T47D (cell line): ENCODE data around the gene CST1.
"Not testable (repeated sequence)": the region's sequence is repeated elsewhere in the genome, so short reads cannot be mapped to it uniquely, and the experiment has no call there.

Source experiments
- DNase-seq, 2 experiments: peaks; one replicate each; pipeline versions ENCODE4 v3.0.0 to v3.0.0-alpha.2; 2011 to 2012; ENCODE audit warnings: low read depth in 1 of 2, low spot score in 1 of 2
- JUND ChIP-seq: IDR thresholded peaks from 2 replicates; pipeline ENCODE4 v1.6.1; 2012; ENCODE audit warnings: low read depth
- in situ Hi-C: cut with HindIII; loops from 2 replicates; pipeline ENCODE4 v1.10.0; 2016; ENCODE audit warnings: low sequenced_read_pairs, low pct_unique_long_range_greater_than_20kb

The CST1 gene

DNA sequence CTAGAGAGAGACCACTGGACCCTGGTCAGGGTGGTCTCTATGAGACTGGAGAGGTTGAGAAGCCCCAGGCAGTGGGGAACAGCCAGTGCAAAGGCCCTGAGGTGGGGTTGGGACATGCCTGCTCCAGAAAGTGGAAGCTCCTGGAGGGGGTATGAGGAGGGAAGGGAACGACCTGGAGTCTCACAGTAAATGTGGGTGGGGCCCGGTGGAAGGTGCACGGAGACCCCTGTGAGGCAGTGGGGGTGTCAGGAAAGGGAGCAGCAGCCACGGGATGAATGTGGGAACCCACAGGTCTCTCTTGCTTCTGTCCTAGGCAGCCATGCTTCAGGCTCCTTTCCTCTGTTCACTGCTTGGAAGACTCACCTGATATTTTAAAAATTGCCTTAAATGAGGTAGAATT is 1.3 kb upstream of the CST1 start:
- no peak for TF ChIP-seq JUND
- DNase-seq, result no peak
- in situ Hi-C loops, result no loop called here

DNA sequence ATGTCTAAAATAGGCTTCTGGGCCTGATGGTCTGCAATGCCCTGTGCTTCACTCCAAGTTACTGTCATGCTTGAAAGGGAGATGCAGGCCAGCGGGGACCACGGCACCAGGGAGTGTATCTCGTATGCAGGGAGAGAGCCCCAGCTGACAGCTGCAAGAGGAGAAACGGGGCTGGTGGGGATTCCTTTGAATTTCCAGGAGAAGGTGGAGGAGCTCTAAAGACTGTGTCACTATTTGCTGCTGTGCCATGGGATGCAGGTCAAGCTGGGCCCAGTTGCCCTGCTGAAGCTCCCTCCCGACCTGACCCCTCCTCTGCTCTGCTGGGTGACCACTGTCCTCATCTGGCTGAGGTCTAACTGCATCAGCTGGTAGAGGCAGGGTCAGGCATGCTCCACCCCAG is 989 bp downstream of the CST1 start:
- in situ Hi-C loops, result no loop called here

DNA sequence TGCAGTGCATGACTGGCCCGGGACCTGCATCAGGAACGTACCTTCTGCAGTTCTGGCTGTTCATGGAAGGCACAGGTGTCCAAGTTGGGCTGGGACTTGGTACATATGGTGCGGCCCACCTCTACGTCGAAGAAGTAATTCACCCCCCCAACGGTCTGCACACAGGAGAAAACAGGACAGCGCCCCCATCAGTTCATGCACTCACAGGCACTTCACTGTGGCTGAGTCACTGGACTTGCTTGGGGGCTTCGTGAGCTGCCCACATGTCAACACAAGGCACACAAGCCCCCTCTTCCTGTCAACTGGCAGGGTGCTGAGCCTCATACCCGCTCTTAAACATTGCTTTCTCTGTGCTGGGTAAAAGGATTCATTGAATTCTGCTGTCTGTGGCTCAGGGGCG is 1.8 kb downstream of the CST1 start:
- in situ Hi-C loops, DNase-seq: not testable (repeated sequence)

More for the DNA sequence above, 989 bp downstream of the CST1 start:
- DNase-seq, result no peak
- TF ChIP-seq JUND, result no peak

DNA sequence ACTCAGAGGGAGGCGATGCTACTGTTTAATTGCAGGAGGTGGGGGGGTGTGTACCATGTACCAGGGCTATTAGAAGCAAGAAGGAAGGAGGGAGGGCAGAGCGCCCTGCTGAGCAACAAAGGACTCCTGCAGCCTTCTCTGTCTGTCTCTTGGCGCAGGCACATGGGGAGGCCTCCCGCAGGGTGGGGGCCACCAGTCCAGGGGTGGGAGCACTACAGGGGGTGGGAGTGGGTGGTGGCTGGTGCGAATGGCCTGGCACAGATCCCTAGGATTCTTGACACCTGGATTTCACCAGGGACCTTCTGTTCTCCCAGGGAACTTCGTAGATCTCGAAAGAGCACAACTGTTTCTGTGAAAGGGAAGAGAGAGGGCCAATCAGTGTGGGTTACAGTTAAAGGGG is 3.2 kb downstream of the CST1 start:
- DNase-seq, in situ Hi-C loops: not testable (repeated sequence)

DNA sequence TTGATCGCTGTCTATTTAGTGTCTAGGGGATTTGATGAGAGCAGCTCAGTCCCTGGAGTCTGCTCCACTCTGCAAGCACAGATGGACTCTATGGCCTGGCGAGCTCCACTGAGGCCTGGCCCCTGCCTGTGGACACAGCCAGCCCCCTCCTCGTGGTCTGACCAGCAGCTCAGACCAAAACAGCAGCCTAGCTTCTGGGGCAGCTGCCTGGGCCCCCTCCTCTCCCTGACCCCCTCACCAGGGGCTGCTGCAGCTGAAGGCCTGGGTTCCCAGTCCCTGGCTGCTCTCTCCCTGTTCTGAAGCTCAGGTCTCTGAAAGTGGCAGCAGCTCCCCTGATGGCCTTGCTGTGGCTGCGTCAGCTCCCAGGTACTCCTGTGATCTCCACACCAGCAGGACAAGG is 3.6 kb downstream of the CST1 start:
- DNase-seq, in situ Hi-C loops: not testable (repeated sequence)

DNA sequence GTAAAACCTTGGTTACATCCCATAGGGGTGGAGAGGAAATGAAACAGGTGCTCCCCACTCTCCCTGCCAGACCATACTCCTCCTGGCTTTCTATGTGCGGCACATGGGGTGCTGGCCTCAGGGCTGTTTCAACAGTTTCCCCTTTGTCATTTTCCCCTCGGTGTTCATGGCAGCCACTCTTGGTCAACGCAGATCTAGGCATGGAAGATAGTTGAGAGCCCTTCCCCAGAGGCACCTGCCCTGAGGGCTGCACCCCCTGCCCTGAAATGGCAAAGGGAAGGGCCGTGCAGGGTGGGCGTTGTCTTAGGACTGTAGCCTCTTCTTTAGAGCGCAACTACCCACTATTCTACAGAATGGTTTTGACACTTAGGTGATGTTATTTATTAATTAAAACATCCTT is 4.4 kb downstream of the CST1 start:
- in situ Hi-C loops, result no loop called here
- DNase-seq, result no peak
- TF ChIP-seq JUND, result no peak

DNA sequence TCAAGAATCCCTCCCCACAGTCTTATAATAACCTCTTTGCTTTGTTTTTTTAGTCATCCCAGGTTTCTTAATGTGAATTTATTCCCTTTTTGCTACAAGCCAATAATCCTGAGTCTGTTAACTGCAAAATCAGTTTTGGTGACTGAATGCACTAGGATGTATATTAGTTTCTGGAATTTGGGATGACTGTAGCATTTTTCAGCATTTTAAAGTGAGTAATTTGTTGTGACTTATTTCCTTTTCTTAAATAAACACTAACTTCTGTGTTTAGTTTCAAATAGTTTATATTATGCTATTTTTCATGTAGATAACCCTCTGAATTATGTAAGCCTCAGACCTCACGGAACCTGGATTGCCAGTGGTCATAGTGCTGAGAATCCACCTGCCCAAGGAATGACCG is 5.5 kb downstream of the CST1 start:
- no peak for TF ChIP-seq JUND
- DNase-seq, result no peak
- in situ Hi-C loops, result no loop called here

DNA sequence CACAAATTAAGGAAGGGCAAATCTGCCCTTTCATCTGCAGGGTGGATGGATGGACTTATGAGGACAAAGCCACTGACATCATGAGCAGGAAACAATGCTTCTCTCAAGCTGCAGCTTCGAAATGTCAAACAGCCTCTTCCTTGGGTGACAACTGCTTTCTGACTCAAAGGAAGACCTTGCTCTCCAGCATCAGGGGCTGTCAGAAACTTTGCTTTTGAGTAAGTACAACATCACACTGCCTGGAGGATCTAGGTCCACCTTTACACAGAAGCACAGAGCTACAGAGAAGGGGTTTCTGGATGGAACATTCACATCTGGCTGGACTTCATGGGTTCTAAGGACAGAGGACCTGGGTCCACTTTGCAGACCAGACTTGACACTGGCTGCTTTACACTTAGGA is 5.9 kb downstream of the CST1 start:
- no peak for DNase-seq
- no peak for TF ChIP-seq JUND
- in situ Hi-C loops, result no loop called here

DNA sequence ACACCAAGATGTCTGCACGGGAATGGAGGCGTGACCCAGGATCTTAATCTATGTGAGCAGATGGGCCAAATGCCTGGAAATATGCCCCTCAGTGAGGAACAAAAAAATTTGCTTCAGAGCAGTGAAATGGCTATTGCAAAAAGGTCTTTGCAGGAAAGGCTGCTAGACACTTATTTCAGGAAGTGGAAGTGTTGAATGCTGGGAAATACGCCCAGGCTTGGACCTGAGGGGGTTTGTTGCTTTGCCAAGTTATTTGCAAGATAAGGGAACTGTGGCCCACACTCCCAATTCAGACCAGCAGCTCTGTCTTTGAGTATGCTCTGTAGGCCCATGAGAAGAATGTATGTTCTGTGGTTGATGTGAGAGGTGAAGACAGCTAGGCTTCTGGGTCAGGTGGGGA is 15.3 kb downstream of the CST1 start:
- DNase-seq, in situ Hi-C loops: not testable (repeated sequence)

DNA sequence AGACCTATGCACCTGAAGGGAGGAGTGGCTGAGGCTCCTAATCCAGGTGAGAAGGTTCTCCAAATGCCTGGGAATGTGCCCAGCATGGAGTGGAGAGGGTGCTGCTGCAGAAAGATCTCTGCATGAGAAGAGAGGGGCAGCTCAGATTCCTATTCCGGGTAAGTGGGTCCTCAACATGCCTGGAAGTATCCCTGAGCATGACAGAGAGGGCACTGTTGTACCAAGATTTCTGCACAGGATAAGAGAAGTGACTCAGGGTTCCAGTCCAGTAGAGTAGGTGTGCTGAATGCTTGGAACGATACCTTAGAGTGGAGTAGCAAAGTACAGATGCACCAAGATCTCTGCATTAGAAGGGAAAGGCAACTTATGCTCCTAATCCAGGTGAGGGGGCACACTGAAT is 15.8 kb downstream of the CST1 start:
- in situ Hi-C loops, DNase-seq: not testable (repeated sequence)

DNA sequence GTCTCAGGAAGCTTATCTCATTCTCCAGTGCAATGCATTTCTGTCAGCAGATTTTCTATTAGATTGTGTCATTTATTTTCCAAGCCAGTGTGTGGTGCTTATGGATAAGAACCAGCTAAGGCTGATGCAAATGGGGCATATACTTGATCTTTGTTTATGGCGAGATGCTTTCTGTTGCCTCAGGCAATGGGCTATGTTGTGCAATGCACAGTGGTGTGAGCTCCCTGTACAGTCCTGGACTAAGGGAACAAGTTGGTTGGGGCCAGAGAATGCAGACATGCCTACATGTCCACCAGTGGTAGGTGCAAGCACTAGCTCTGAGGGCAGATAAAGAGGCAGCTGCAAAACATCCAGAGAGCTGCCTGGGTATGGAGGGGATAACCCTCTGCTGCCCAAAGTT is 16.3 kb downstream of the CST1 start:
- in situ Hi-C loops, DNase-seq: not testable (repeated sequence)

DNA sequence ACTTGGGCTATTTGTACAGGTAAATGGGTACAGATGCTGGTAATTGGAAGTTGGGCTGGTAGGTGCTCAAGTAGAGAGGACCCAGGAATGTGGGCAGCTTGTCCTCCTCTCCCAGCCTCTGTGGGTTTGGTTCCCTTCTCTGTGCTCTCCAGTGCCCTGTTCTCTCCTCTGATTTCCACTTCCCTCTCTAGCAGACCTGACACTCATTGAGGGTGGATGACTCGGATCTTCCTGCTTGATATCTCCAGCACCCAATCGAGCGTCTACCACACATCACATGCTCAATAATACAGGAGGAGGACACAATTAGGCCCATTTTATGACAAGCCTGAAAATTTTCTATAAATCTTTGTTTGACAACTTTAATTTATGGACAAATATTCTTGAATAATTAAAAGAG is 23.7 kb downstream of the CST1 start:
- DNase-seq, result no peak
- in situ Hi-C loops, result no loop called here
- no peak for TF ChIP-seq JUND

DNA sequence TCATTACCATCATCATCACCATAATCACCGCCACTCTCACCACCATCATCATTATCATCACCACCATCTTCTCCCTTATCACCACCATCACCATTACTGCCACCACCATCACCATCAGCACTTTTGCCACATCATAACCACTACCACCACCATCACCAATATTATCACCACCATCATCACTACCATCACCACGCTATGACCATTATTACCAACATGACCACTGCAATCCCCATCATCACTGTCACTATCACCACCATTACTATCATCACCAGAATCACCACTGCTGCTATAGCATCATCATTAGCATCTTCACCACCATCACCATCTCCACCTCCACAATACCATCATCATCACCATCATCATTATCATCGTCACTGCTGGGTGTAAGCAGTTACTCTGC is 25.6 kb downstream of the CST1 start:
- DNase-seq, result no peak
- in situ Hi-C loops, result no loop called here
- no peak for TF ChIP-seq JUND

DNA sequence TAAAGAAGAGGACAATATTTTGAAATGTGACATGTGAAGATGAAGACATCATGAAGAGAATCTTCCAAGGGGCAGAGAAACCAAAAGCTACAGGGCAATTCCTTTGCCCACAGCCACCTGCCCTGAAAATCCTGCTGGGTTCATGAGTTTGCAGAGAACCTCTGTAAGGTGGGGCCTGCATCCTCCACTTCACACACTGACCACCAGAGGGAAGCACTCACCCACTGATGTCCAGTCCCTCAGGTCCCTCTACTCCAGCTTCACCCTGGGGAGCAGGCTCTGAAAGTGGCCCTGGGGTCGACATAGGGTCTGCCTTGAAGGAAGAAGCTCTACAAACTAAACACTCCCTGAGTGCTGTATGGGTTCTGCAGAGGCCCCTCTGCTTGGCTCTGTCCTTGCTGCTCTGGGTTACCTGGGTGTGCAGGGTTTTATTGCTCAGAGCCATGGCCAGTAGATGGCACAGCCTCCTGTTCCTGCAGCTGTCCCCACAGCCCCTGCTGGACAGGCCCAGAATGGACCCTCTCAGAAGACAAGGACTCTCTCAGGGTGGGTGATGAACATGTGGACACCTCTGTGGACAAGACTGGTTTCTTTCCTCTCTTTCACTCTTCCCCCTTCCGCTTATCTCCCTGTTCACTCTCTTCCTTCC is 27.0 kb downstream of the CST1 start:
- peak in 1 of 2 experiments; percentile 36 for DNase-seq
- in situ Hi-C loops, result not testable (repeated sequence)

DNA sequence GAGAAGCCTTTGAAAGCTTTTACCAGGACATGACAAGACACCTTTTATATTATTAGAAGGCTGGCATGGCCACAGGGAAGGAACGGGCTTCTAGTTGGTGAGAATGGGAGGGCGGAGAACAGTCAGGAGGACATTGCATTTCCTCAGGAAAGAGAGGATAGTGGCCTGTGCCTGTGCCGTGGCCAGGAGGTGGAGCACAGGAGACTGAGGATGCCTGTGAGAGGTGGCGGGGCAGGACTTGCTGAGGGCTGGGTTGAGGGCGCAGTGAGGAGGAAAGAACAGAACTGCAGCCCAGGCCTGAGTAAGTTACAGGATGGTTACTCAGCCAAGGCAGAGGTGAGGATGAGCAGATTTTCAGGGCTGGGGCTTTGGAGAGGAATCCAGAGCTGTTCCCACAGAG is 27.9 kb downstream of the CST1 start:
- DNase-seq, in situ Hi-C loops: not testable (repeated sequence)
